HG02938 (cell line): ENCODE results near the gene CCDC167.

ENCODE experiments used
- ATAC-seq: cut with Tn5 transposase; IDR thresholded peaks from one replicate; pipeline ENCODE4 v1.9.1; 2021; ENCODE audit warnings: mild to moderate bottlenecking, moderate library complexity; ENCODE audit not compliant: unreplicated experiment

Gene CCDC167

GRCh38 chr6:37491171-37491829 lies 8.4 kb downstream of the CCDC167 start:
- no peak for ATAC-seq

GRCh38 chr6:37490536-37491170 lies 9.0 kb downstream of the CCDC167 start:
- no peak for ATAC-seq

- no peak for ATAC-seq
Observed at GRCh38 chr6:37489697-37490336, 9.9 kb downstream of the CCDC167 start.

- no peak for ATAC-seq
Observed at GRCh38 chr6:37488476-37488875, 11.2 kb downstream of the CCDC167 start.

GRCh38 chr6:37487591-37488380 lies 11.9 kb downstream of the CCDC167 start:
- no peak for ATAC-seq

GRCh38 chr6:37486121-37486839 lies 13.4 kb downstream of the CCDC167 start:
- ATAC-seq = no peak

- ATAC-seq = no peak
Observed at GRCh38 chr6:37485291-37485702, 14.4 kb downstream of the CCDC167 start.

GRCh38 chr6:37484786-37485170 lies 14.9 kb downstream of the CCDC167 start:
- no peak for ATAC-seq

- no peak for ATAC-seq
Observed at GRCh38 chr6:37483917-37484785, 15.5 kb downstream of the CCDC167 start.

- no peak for ATAC-seq
Observed at GRCh38 chr6:37483252-37483901, 16.3 kb downstream of the CCDC167 start.

GRCh38 chr6:37482606-37483251 lies 17.0 kb downstream of the CCDC167 start:
- ATAC-seq = no peak

GRCh38 chr6:37481711-37482605 lies 17.7 kb downstream of the CCDC167 start:
- no peak for ATAC-seq

GRCh38 chr6:37480951-37481534 lies 18.6 kb downstream of the CCDC167 start:
- no peak for ATAC-seq

- no peak for ATAC-seq
Observed at GRCh38 chr6:37480118-37480736, 19.5 kb downstream of the CCDC167 start.

- no peak for ATAC-seq
Observed at GRCh38 chr6:37479266-37479854, 20.3 kb downstream of the CCDC167 start.

- ATAC-seq = no peak
Observed at GRCh38 chr6:37478827-37479226, 20.9 kb downstream of the CCDC167 start.
